PFSK-1 (cell line): ENCODE measurements around the gene GLI1.

ENCODE experiments used
- FOXP2 ChIP-seq: optimal IDR thresholded peaks from 2 replicates; pipeline ENCODE3; 2011; ENCODE audit warnings: borderline replicate concordance, control low read depth, inconsistent platforms; ENCODE audit not compliant: insufficient read depth; ENCODE audit errors: extremely low read length, extremely low read depth
- POLR2AphosphoS5 ChIP-seq: IDR thresholded peaks from 2 replicates; pipeline ENCODE4 v1.6.1; 2012; ENCODE audit warnings: low read depth, mild to moderate bottlenecking, control low read depth, low read length, moderate library complexity
- REST ChIP-seq, 2 experiments: IDR thresholded peaks; 2 replicates each; pipeline versions ENCODE4 v1.6.1 to v1.8.0; 2011 to 2012; ENCODE audit warnings: low read depth in 2 of 2, low read length in 2 of 2, control low read depth in 1 of 2, inconsistent platforms in 1 of 2, mild to moderate bottlenecking in 1 of 2, moderate library complexity in 1 of 2; ENCODE audit not compliant: insufficient read depth in 1 of 2
- SIN3A ChIP-seq: IDR thresholded peaks from 2 replicates; pipeline ENCODE4 v1.6.1; 2012; ENCODE audit warnings: mild to moderate bottlenecking, low read length, moderate library complexity, borderline replicate concordance; ENCODE audit not compliant: insufficient read depth
- TAF1 ChIP-seq: IDR thresholded peaks from 2 replicates; pipeline ENCODE4 v1.6.1; 2012; ENCODE audit warnings: low read length, control low read depth, borderline replicate concordance; ENCODE audit not compliant: insufficient read depth

DNA sequence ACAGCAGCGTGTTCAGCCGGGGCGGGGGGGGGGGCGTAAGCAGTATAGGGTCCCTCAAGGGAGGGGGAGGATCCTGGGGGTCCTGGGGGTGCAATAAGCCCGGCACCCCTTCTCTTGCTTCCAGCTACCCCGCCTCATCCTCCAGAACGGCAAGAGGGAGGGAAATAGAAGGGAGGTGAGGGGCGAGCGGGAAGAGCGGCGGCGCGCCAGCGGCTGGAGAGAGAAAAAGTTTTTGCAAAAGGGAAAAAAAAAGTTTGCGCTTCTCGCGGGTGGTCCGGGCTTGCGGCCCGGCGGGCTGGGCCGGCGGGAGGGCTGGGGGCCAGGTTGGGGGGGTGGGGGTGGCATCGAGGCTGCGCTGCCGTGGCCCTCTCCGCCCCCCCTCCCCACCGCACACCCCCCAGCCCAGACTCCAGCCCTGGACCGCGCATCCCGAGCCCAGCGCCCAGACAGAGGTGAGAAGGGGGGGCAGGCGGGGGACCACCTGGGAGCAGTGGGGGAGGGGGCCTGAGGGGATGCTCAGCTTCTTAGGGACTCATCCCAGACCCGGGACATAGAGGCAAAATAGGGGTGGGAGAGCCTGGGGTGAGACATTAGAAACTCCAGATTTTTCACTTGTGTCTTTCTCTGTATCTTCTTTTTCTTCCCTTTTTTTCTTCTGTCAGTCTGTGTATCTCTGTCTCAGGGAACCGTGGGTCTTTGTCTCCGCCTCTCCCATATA is at the start of gene GLI1:
- TF ChIP-seq POLR2AphosphoS5 (no peak), TAF1 (no peak), REST (IDR thresholded peaks at IDR 0.05; ENCODE audit: insufficient read depth in 1 of 2, low read depth in 2 of 2, low read length in 2 of 2) (no peak), FOXP2 (no peak), SIN3A (peak; percentile 71; the same call in 1 of the 2 replicates)
